ENCODE results near the gene CABLES2. TPM values are rescaled to one million over a fixed set of nuclear protein-coding genes. Genes with fewer than 3 reads are reported as not detected.

CABLES2 gene
- total and polyA plus RNA-seq, 2 donors = 2.1 to 5.7 TPM

DNA sequence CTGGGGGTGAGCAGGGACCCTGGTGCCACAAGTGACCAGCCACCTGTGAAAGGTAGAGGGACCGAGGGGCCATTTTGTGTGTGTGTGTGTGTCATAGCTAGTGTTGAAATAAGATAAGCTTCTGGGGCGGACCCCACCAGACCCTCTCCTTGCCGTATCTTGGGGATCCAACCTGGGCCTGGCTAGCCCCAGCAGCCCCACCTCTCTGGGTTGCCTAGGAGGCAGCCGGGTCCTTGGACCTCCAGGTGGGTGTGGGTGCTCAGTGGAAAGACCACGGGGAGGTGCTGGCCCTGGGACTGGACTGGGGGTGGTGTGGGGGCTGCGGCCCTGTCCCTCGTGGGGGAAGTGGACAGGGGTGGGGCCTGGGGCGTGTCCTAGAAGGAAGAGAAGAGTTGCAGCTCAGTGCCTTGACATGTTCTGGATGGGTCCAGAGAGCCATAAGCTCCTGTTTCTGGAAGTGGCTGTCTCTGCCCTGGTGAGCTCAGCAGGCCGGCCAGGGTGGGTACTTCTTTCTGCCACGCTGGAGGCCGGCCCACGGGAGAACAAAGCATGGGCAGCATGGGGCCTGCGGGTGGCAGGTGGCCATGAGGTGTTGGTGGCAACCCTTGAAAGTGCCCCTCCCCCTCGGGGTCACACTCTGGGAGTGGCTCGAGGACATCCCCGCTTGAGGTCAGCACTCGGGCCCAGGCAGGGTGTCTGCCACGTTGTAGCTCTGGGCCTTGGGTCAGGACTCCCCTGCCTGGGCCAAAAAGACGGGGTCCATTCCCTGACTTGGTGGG lies 11.8 kb upstream of the CABLES2 start:
- 85% methylated on average over 19 of the region's 19 CpGs for whole genome bisulfite sequencing
- no peak overlapping the region for H3K4me3 ChIP-seq (ENCODE audit: low read depth, low read length)
- no peaks in the 10 kb centered on the region for H3K36me3 ChIP-seq (ENCODE audit: insufficient read depth)
- H3K27ac ChIP-seq (ENCODE audit: low read depth) = no peak overlapping the region
- no peak for DNase-seq (ENCODE audit: extremely low spot score)
- no peaks in the 10 kb centered on the region for H3K4me1 ChIP-seq (ENCODE audit: insufficient read depth)

DNA sequence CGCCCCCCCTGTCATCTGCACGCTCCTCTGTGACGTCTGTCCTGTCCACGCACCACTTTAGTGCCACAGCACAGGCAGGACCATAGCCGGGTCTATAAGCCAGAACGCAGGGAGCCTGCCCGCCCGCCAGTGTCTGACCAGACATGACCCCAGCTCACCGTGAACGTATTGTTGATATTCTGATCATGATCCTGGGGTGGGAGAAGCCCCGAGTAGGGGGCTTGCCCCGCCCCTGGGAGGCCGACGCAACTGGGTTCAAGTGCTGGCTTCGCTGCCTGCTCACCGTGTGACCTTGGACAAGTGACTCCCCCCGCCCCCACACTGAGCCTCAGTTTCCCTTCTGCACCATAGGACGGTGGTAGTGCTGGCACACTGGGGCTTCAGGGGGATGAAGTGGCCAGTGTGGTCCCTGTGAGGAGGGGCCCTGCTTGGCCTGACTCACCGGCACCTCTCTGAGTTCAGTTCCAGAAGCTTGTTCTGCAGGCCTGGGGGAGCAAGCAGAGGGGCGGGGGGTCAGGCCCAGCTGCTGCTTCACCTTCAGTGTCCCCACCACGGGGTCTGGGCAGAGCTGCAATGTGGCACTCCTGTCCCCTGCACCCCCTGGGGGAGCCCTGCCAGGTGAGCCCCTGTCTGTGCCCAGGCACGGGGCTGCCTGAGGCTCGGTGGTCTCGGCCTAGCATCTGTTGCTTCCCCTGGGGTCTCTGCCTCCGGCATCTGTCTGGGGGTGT lies 11.1 kb upstream of the CABLES2 start:
- DNase-seq (ENCODE audit: extremely low spot score) = no peak
- H3K4me1 ChIP-seq (ENCODE audit: insufficient read depth) = no peaks in the 10 kb centered on the region
- no peak overlapping the region for H3K27ac ChIP-seq (ENCODE audit: low read depth)
- H3K4me3 ChIP-seq (ENCODE audit: low read depth, low read length) = no peak overlapping the region
- 80% methylated on average over 25 of the region's 25 CpGs for WGBS
- no peaks in the 10 kb centered on the region for H3K36me3 ChIP-seq (ENCODE audit: insufficient read depth)

DNA sequence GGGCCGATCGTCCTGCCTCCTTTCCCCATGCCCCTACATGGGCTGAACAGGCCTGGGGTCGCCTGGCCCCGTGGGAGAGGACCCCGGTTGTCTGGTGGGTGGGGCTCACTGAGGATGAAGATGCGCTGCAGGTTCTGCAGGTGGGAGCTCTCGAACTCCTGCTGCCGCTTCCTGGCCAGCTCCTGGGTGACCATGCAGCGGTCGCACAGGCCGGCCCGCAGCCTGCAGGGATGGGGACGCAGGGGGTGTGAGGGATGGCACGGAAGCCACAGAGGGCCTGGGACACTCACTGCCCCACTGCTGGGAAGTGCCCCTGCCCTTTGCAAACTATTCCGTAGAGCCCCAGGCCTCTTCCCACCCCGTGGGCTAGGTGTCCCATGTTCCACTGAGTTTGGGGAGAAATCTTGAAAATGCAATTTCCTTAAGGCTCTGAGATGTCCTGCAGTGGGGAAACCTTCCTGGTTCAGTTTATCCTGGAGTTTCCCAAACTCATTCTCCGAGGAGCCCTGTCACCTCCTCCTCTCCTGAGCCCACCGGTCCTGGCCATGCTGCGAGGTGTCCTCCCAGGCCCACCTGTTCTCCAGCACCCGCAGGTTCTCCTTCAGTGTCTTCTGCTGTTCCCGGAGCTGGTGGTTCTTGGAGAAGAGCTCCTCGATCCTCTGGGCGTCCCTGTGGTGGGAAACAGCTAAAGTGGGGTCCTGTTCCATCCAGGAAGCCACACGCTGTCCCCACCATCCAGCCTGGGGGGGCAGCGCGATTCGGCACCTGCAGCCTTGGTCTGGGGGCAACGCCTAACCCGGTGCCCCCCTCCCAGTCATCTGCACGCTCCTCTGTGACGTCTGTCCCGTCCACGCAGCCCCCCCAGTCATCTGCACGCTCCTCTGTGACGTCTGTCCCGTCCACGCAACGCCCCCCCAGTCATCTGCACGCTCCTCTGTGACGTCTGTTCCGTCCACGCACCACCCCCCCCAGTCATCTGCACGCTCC lies 9.9 kb upstream of the CABLES2 start:
- H3K27ac ChIP-seq (ENCODE audit: low read depth) = no peak overlapping the region
- WGBS = 87% methylated on average over 43 of the region's 43 CpGs
- no peak overlapping the region for H3K4me3 ChIP-seq (ENCODE audit: low read depth, low read length)
- H3K4me1 ChIP-seq (ENCODE audit: insufficient read depth) = no peaks in the 10 kb centered on the region
- no peak for DNase-seq (ENCODE audit: extremely low spot score)
- no peaks in the 10 kb centered on the region for H3K36me3 ChIP-seq (ENCODE audit: insufficient read depth)

DNA sequence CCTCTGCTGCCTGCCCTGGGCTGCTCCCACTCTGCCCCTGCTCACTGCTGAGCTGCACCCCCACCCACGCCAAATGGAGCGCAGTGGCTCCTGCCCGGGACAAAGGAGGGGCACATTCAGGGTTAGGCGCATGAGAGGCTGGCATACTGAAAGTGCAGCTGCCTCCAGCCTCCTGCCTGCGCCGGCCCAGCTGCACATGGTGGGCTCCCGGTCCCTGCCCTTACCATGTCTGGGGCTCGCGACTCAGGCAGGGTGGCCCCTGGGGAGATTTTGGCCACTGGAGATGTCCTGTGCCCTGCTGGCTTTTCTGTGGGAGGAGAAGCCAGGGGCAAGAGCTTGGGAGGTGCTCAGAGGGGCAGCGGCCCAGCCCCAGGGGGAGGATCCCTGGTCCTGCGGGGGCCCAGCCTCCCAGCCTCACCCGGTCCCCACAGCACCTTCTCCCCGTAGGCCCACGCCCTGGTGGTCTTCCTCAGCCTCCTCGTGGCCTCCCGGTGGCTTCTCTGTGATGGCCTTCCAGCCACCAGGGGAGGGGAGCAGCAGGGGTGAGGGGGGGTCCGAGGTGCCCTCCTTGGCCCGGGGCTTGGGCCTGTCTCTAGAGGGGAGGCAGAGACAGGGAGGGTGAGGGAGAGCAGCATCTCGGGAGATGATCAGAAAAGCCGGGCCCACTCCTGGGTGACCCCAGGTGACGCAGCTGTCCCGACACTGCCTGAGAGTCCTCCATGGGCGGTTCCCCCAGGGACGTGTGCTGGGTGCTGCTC lies 8.4 kb upstream of the CABLES2 start:
- DNase-seq (ENCODE audit: extremely low spot score) = no peak
- 82% methylated on average over 24 of the region's 24 CpGs for WGBS
- Histone ChIP-seq H3K36me3 (ENCODE audit: insufficient read depth) (no peaks in the 10 kb centered on the region), H3K4me3 (ENCODE audit: low read depth, low read length) (no peak overlapping the region), H3K27ac (ENCODE audit: low read depth) (no peak overlapping the region), H3K4me1 (ENCODE audit: insufficient read depth) (no peaks in the 10 kb centered on the region)

DNA sequence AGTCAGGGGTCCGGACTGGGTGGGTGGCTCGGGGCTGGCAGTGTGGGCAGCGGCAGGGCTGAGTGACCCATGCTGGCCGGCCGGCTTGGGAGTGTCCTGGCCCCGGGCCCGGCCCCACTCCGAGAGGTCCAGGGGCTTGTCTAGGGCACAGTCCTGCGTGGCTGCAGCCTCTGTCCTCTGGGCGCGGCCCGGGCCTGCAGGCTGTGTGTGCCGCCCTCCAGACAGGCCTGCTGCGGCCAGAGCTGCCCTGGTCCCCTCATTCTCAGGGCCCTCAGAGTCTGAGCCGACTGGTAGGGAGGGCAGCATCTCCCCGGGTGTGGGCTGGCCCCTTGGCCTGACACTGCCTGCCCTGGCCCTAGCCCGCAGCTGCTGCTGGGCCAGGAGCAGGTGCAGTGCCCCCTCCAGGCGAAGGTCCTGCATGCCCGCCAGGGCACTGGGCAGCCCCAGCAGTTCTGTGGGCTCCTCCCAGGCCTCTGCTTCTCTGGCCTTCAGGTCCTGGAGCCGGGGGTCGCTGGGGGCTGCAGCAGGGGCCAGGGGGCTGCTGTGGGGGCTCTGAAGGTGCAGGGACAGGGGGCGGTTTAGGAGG lies 6.9 kb upstream of the CABLES2 start:
- 92% methylated on average over 22 of the region's 22 CpGs for WGBS
- Histone ChIP-seq H3K4me1 (ENCODE audit: insufficient read depth) (no peaks in the 10 kb centered on the region), H3K4me3 (ENCODE audit: low read depth, low read length) (no peak overlapping the region), H3K27ac (ENCODE audit: low read depth) (no peak overlapping the region), H3K36me3 (ENCODE audit: insufficient read depth) (no peaks in the 10 kb centered on the region)
- DNase-seq (ENCODE audit: extremely low spot score) = no peak

DNA sequence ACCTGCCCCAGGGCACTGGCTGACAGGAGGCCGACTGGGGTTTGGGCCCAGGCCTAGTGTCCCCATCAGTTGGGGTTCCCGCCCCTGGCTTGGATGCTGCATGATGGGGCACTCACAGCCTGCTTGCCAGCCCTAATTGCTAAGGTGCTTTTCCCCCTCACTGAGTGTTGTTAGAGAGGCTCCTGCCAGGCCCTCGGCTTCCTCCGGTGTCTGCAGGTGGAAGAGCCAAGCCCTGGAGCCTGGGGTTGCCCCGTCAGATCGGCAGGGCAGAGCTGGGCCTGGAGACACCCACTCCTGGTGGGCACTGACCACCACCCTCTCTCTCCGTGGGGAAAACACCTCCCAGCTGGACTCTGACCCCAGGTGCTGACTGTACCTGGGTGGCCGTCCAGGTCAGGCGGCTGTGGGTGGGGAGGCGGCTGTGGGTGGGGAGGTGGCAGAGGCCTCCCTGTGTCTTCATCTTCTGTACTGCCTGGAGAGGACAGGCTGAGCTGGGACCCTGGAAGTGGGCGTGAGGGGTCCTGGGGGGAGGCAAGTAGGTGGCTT lies 6.0 kb upstream of the CABLES2 start:
- DNase-seq (ENCODE audit: extremely low spot score) = no peak
- H3K4me1 ChIP-seq (ENCODE audit: insufficient read depth) = no peaks in the 10 kb centered on the region
- no peak overlapping the region for H3K4me3 ChIP-seq (ENCODE audit: low read depth, low read length)
- WGBS = 93% methylated on average over 11 of the region's 11 CpGs
- no peak overlapping the region for H3K27ac ChIP-seq (ENCODE audit: low read depth)
- H3K36me3 ChIP-seq (ENCODE audit: insufficient read depth) = no peaks in the 10 kb centered on the region

DNA sequence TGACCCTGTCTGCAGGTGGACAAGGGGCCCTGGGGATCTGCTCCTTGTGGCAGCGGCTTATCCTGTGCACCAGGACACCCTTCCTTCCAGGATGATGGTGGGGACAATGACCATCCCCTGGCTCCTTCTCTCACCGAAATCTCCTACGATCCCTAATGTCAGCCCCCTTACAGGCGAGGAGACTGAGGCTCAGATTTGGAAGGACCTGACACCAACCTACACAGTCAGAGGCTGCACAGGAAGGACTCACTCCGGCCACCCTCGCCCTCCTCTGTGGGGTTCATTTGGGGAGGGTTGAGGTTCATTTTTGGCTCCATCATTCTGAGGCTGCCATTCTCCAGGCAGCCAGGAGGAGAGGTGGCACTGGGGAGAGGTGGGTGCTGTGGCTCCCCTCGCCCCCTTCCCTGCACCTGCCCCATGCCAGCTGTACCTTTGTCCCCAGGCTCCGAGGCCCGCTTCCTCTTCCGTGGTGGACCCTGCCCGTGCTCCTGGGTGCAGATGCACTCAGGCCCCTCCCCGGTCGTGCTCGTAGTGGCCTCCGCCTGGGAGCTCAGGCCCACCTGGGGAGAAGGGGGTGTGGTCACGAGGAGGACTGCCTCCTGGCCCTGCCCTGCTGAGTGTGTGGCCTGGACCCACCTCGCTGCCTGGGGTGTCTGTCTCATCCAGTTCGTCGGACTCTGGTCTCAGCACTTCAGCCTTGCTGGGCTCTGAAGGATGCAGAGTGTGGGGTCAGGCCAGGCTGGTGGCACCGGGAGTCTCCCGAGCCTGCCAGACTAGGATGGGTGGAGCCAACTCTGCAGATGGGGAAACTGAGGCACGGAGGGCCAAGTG lies 5.3 kb upstream of the CABLES2 start:
- H3K4me3 ChIP-seq (ENCODE audit: low read depth, low read length) = no peak overlapping the region
- H3K36me3 ChIP-seq (ENCODE audit: insufficient read depth) = no peaks in the 10 kb centered on the region
- no peaks in the 10 kb centered on the region for H3K4me1 ChIP-seq (ENCODE audit: insufficient read depth)
- no peak for DNase-seq (ENCODE audit: extremely low spot score)
- H3K27ac ChIP-seq (ENCODE audit: low read depth) = no peak overlapping the region
- WGBS = 85% methylated on average over 22 of the region's 22 CpGs

DNA sequence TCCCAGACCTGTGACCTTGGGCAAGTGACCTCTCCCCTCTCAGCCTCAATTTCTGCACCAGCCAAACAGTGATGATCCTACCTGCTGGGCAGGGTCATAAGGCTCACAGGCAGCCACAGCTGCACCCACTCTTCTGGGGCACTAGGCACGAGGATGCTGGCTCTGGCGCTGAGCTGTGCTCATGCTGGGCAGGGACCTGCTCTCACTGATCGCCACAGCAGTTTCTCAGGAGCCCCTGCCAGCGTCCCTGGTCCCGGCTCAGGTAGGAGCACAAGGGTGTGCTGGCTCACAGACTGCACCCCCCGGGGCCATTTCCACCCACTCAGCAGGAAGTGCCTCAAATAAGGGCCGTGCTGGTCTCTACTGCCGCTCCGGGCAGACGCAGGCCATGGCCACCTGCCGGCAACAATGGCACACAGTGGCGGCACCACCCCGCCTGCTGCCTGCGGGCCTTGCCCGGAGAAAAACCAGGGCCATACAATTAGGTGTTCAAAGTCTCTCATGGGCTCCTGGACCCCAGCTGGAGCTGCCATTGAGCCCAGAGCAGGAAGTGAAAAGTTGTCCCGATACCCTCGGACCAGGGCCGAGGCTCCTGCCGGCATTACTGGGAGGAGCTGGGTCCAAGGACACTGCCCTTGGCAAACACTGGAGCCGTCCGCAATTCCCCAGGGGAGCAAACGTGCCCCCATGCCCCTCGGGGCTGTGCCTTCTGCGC lies 4.6 kb upstream of the CABLES2 start:
- Histone ChIP-seq H3K27ac (ENCODE audit: low read depth) (no peak overlapping the region), H3K4me1 (ENCODE audit: insufficient read depth) (no peaks in the 10 kb centered on the region), H3K36me3 (ENCODE audit: insufficient read depth) (no peaks in the 10 kb centered on the region), H3K4me3 (ENCODE audit: low read depth, low read length) (no peak overlapping the region)
- DNase-seq (ENCODE audit: extremely low spot score) = no peak
- WGBS = 85% methylated on average over 24 of the region's 24 CpGs

DNA sequence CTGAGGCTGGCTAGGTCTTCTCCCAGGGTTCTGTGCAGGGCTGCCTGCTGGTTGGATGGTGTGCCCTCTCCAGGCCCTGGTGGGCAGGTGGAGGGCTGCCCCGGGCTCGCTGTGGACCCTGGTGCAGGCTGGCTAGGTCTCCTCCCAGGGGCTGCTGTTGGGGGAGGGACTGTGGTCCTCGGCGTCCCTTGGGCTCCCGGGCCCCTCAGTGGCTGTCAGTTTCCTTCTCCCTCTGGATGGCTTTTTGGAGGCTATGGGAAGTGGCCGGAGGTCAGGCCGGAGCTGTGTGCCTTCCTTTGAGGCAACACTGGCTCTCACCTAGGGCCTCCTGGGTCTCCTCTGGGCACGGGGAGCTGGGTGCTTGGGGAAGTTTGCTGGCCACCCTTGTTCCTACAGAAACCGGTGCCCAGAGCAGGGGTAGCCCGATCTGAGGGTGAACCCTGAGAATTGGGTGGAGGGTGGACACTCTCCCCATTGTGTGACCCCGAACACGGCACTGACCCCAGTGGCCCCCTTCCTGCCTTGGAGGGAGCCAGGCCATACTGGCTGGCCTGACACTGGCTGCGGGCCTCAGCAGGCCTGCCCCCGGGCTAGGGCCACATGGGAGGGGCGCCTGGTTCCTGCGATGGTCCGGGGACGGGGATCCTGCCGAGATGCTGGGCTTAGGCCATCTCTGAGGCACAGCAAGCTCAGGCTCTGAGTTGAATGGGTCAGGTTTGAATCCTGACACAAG lies 3.8 kb upstream of the CABLES2 start:
- Histone ChIP-seq H3K4me1 (ENCODE audit: insufficient read depth) (no peaks in the 10 kb centered on the region), H3K36me3 (ENCODE audit: insufficient read depth) (no peaks in the 10 kb centered on the region), H3K4me3 (ENCODE audit: low read depth, low read length) (no peak overlapping the region), H3K27ac (ENCODE audit: low read depth) (no peak overlapping the region)
- DNase-seq (ENCODE audit: extremely low spot score) = no peak
- 89% methylated on average over 19 of the region's 19 CpGs for WGBS

DNA sequence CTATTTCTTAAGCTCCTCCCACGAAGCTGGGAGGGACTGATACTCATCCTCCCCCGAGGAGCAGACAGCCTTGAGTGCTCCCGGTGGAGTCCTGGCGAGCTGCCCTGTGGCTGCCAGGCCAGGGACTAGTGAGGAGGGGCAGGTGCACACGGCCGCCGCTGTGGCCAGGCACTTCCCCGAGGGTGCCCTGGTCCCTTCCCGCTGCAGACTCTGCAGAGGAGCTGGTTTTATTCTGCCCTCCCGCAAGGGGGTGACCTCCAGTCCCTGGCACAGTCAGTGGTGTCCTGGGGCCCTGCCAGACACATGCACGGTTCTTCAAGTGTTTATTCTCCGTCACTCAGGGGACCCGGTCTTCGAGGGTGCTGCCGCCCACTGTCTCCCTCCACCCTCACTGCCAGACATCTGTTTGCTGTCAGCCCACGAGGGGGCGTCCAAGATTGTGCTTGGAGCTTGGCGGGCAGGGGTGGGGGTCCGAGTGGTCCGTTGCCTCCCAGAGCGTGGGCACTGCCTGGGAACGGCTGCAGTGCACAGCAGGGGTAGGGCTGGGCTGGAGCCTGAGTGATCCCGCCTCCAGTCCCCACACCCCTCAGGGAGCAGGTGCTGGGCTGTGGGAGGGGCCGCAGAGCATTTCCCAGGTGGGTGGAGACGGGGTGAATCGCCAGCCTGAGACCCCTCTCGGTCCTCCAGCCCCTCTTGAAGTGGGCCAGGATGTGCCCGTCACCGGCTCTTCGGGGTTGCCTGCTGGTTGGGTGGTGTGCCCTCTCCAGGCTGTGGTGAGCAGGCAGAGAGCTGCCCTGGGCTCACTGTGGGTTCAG lies 3.1 kb upstream of the CABLES2 start:
- WGBS = 12% methylated on average over 30 of the region's 30 CpGs
- H3K4me3 ChIP-seq (ENCODE audit: low read depth, low read length) = no peak overlapping the region
- no peaks in the 10 kb centered on the region for H3K36me3 ChIP-seq (ENCODE audit: insufficient read depth)
- H3K27ac ChIP-seq (ENCODE audit: low read depth) = no peak overlapping the region
- H3K4me1 ChIP-seq (ENCODE audit: insufficient read depth) = no peaks in the 10 kb centered on the region
- DNase-seq (ENCODE audit: extremely low spot score) = no peak
